ENCODE data around the gene SHROOM2.
"Not testable (repeated sequence)": the region's sequence is repeated elsewhere in the genome, so short reads cannot be mapped to it uniquely, and the experiment has no call there.

SHROOM2 gene

DNA sequence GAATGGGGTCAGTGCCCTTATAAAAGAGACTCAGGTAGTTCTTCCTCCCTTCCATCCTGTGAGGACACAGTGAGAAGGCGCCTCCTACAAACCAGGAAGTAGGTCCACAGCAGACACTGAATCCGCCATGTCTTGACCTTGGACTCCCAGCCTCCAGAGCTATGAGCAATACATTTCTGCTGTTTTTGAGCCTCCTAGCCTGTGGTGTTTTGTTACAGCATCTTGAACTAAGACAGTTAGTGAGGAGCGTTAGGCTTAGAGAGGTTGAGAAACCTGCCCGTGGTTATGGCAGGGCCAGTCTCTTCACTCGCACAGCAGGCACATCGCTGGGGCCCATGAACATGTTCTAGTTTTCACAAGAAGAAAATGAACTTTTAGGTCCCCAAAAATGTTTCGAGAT is 19.7 kb downstream of the SHROOM2 start:
- Histone ChIP-seq H3K27me3 (no peaks in the 10 kb centered on the region), H3K4me3 (ENCODE audit: low read depth, low read length) (no peak overlapping the region), H3K9me3 (no peaks in the 10 kb centered on the region), H3K36me3 (no peaks in the 10 kb centered on the region), H3K4me1 (no peaks in the 10 kb centered on the region)
- DNase-seq = no peak
- TF ChIP-seq, protein P1, sequence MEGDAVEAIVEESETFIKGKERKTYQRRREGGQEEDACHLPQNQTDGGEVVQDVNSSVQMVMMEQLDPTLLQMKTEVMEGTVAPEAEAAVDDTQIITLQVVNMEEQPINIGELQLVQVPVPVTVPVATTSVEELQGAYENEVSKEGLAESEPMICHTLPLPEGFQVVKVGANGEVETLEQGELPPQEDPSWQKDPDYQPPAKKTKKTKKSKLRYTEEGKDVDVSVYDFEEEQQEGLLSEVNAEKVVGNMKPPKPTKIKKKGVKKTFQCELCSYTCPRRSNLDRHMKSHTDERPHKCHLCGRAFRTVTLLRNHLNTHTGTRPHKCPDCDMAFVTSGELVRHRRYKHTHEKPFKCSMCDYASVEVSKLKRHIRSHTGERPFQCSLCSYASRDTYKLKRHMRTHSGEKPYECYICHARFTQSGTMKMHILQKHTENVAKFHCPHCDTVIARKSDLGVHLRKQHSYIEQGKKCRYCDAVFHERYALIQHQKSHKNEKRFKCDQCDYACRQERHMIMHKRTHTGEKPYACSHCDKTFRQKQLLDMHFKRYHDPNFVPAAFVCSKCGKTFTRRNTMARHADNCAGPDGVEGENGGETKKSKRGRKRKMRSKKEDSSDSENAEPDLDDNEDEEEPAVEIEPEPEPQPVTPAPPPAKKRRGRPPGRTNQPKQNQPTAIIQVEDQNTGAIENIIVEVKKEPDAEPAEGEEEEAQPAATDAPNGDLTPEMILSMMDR (IDR thresholded peaks at IDR 0.05; ENCODE audit: low read depth, low read length) = no peak

DNA sequence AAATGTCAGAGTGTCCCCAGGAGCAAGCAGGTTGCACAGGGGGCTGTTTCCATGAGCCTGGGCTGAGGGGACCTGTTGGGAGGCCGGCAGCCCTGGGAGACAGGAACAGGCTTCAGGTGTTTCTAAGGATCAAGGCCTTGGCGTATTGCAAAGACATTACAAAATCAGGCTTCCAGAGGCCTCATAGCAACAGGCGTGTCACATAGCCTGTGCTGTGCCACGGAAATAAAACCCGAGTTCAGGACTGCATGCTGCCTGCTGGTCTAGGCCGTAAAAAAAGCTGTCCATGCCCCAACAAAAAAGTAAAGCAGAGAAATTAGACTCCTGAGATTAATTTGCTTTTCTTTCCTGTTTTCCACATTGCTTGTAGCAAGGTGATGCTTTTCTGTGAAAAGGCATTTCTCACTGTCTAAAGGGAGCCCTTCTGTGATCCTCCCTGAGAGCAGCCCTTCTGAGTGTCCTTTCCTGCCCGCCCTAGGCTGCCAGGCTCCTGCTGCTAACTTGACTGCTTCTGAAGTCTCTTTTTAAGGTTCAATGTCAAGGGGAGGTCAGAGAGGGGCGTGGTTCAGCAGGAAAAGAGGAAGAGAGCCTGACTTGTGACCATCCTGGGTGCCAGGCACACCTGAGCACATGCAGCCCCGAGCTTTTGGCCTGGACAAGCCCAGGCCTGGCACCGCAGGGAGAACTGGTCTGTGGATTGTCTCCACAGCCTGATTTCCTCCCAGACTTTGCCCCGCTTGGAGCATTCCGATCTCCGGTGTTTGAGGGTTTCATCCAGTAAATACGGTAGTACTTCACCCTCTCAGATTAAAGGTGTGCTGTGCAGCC is 21.3 kb downstream of the SHROOM2 start:
- Histone ChIP-seq H3K9me3 (no peaks in the 10 kb centered on the region), H3K27me3 (no peaks in the 10 kb centered on the region), H3K4me1 (no peaks in the 10 kb centered on the region), H3K4me3 (ENCODE audit: low read depth, low read length) (no peak overlapping the region), H3K36me3 (no peaks in the 10 kb centered on the region)
- no peak for DNase-seq
- TF ChIP-seq, protein P1 (IDR thresholded peaks at IDR 0.05; ENCODE audit: low read depth, low read length) = no peak

DNA sequence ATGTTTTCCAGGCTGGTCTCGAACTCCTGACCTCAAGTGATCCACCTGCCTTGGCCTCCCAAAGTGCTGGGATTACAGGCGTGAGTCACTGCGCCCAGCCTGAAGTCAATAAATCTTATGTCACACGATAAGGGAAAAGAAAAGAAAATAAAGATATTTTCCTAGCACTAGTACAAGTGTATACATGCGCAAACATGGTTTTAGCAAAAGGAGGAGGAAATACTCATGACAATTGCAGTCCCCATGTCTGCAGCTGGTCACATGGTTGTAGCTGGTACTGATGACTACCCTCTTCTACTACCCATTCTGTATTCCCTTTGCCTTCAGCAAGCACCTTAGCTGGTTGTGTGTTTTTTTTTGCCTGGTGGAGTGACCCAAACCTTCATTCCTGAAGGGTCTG is 23.6 kb downstream of the SHROOM2 start:
- not testable (repeated sequence) for H3K4me1 ChIP-seq; H3K9me3 ChIP-seq; H3K27me3 ChIP-seq; DNase-seq; H3K4me3 ChIP-seq (ENCODE audit: low read depth, low read length); H3K36me3 ChIP-seq

DNA sequence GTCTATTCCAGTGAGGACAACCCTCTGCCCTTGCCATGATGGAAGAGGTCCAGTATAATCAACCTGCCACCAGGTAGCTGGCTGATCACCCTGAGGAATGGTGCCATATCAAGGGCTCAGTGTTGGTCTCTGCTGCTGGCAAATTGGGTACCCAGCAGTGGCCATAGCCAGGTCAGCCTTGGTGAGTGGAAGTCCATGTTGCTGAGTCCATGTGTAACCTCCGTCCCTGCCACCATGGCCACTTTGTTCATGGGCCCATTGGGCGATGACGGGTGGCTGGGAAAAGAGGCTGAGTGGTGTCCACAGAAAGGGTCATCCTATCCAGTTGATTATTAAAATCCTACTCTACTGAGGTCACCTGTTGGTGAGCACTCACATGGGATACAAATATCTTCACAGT is 24.9 kb downstream of the SHROOM2 start:
- not testable (repeated sequence) for H3K4me3 ChIP-seq (ENCODE audit: low read depth, low read length); DNase-seq; H3K27me3 ChIP-seq; H3K4me1 ChIP-seq; H3K9me3 ChIP-seq; H3K36me3 ChIP-seq

DNA sequence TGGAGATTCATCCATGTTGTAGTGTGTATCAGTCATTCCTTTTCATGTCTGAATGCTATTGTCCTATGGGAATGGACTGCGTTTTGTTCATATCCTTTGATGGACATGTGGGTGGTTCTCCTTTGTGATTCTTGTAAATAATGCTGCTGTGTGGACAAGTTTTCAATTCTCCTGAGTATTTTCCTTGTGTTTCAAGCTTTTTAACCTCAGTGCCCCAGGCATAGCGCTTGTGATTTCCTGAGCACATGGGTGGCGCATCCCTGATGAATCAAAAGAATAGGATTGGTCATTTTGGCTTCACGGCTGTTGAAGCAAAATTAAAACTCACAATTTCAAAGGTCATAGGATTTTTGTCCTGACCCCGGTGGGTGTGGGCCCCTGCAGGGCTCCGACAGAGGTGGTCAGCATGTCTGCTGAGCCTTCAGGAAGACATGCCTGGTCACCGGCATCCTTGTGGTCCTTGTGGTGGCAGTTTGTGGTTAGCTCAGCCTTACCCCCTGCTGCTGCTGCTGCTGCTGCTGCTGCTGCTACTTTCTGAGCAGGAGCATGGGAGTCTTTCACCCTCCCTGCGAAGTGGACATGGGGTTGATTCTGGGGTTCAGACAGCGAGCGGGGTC is 30.0 kb downstream of the SHROOM2 start:
- Histone ChIP-seq H3K36me3 (no peaks in the 10 kb centered on the region), H3K27me3 (no peaks in the 10 kb centered on the region), H3K9me3 (no peaks in the 10 kb centered on the region), H3K4me1 (no peaks in the 10 kb centered on the region), H3K4me3 (ENCODE audit: low read depth, low read length) (no peak overlapping the region)
- TF ChIP-seq, protein P1 (IDR thresholded peaks at IDR 0.05; ENCODE audit: low read depth, low read length) = no peak
- DNase-seq = no peak

DNA sequence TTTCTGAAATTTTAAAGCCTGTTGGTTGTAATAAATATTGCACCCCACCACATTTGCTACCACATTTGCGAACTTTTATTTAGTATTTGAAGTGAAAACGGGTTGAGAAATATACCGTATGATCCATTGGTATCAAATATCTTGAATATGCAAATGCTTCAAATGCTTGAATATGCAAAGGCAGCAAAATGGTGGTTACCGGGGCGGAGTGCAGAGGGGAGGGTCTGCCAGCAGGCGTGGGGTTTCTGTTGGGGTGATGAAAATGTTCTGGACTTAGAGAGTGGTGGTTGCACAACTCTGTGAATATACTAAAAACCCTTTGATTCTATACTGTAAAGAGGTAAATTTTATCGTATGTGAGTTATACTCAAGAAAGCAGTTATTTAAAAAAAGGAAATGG is 35.3 kb downstream of the SHROOM2 start:
- no peak overlapping the region for H3K4me3 ChIP-seq (ENCODE audit: low read depth, low read length)
- H3K36me3 ChIP-seq = no peaks in the 10 kb centered on the region
- H3K27me3 ChIP-seq = no peaks in the 10 kb centered on the region
- H3K4me1 ChIP-seq = no peaks in the 10 kb centered on the region
- no peak for DNase-seq
- TF ChIP-seq, protein P1 (IDR thresholded peaks at IDR 0.05; ENCODE audit: low read depth, low read length) = no peak
- no peaks in the 10 kb centered on the region for H3K9me3 ChIP-seq

DNA sequence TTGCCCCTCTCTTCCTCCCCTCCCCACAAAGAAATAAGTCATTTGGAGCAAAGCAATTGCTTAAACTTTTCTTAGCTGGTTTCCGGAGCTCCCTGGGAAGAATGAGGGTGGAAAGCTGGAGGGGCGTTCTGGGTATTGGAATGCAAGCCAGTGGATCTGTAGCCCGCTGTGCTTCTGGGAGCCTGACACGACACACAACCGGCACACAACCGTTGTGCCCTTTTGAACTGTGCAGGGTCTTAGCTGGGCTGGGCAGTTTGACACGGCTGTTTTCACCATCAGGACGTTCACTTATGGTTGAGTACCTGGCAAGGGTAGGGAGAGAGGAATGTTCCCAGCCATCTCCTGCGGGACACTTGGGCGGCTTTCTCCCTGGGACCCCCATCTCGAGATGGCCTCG is 38.3 kb downstream of the SHROOM2 start:
- H3K4me1 ChIP-seq = no peaks in the 10 kb centered on the region
- TF ChIP-seq, protein P1 (IDR thresholded peaks at IDR 0.05; ENCODE audit: low read depth, low read length) = no peak
- no peaks in the 10 kb centered on the region for H3K9me3 ChIP-seq
- DNase-seq = no peak
- H3K4me3 ChIP-seq (ENCODE audit: low read depth, low read length) = no peak overlapping the region
- H3K27me3 ChIP-seq = no peaks in the 10 kb centered on the region
- no peaks in the 10 kb centered on the region for H3K36me3 ChIP-seq

All from BE2C (cell line).